Stimulated activated CD8-positive, alpha-beta memory T cell treated with anti-CD3 and anti-CD28 coated beads, Interleukin-7, amount 100 ng/mL, for 48 hours (primary cell): ENCODE results near the gene NEO1.

ENCODE experiments used
- DNase-seq, 2 donors: peaks; one replicate each; pipeline ENCODE4 v3.0.0-alpha.2; 2020; ENCODE audit warnings: low read depth in 1 of 2; ENCODE audit errors: extremely low read depth in 1 of 2

The NEO1 gene

DNA sequence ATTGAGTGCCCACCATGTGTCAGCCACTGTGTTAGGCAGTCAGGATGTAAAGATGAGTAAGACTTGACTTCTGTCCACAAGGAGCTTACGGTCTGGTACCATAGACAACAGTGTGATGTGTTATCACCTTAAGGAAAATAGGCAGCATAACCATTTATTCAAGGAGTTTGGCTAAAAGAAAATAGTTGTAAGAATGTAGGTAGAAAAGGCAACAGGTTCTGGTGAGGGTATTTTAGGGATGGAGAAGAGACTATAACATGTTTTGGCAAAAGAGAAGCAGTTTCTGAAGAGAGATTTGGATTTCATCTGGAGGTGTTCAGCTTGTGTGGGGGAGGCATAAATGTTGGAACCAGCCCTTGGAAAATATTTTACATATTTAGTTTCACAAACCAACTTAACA, 194.6 kb downstream of the NEO1 start:
- DNase-seq = no peak

- no peak for DNase-seq
These were observed 195.1 kb downstream of the NEO1 start for GRCh38 chr15:73247331-73247730.

- DNase-seq = no peak
These were observed 197.2 kb downstream of the NEO1 start for GRCh38 chr15:73249499-73249898.

- DNase-seq = no peak
These were observed 202.3 kb downstream of the NEO1 start for GRCh38 chr15:73254598-73254997.

GRCh38 chr15:73258271-73259108, 206.2 kb downstream of the NEO1 start:
- no peak for DNase-seq

GRCh38 chr15:73264881-73265280, 212.6 kb downstream of the NEO1 start:
- no peak for DNase-seq

GRCh38 chr15:73265536-73266153, 213.4 kb downstream of the NEO1 start:
- DNase-seq = no peak

DNA sequence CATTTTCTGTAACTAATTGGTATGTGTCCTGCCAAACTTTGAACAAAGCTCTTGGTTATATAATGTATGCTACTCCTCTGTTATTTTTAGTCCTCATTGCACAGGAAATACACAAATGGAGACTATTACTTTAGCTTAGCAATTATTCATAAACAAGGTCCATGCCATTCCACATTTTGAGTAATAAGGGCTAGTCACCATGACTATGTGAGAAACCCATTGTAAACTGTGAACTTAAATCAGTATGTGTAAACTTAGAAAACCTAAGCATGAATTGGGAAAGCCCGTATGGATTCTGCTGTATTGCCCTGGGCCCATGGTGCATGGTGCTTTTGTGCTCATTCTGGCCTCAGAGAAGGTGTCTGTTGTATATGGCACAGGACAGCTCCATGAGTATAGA, 216.2 kb downstream of the NEO1 start:
- DNase-seq = no peak

DNA sequence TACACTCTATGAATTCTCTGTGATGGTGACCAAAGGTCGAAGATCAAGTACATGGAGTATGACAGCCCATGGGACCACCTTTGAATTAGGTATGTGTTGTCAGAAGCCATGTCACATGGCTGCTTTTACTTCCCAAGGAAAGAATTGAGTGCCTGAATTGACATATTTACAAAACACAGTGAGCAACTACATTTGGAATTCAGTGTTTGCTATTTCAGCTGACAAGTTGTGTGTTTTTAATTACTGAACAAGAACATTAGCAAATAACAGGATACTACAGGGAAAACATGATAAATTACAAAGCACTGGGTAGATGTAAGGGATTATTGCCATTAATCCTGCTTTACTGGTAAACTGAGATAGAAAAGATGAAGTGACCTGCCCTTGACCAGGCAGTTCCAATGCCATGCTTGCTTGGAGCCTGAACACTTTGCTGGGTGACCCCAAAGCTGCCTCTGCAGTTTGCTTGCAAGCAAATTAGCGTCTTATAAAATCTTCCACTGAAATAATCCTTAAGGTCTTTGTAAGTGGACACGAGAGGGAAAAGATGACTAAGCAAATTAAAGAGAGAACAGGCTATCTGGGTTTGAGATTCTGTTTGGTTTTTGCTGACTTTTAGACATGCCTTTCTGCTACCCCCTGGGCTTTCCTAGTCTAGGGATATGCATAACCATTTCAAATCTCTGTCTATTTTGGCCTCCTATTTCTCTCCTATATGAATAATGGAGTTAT, 218.3 kb downstream of the NEO1 start:
- no peak for DNase-seq

DNA sequence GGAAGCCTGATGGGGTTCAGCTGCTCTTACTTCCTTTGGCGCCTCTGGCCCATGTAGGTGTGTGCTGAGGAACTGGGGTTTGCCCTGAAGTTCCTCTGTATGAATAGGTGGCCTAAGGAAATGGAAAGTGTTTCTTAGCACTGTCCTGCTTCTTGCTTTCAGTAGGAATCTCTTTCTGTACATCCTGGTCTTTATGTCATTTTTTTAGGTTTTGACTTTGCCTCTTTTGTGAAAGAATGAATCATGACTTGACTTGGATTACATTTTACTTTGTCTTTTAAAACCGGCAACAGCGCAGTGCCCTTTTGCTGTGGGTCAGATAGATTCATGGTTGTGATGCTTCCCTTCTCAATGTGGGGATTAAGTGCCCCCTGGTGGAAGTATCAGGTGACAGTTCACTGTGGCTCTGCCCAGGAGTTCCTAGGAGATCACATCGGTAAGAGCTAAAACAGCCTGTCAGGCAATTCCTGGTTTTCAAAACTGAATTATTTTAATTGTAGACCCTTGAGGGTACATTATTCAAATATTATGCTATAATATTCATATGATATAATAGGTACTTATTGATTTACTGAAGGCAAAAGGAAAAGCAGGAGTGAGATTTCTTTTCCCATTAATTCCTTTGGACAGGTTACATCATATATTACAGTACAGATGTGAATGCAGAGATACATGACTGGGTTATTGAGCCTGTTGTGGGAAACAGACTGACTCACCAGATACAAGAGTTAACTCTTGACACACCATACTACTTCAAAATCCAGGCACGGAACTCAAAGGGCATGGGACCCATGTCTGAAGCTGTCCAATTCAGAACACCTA, 221.1 kb downstream of the NEO1 start:
- DNase-seq = peak in 1 of 2 donors; percentile 20

DNA sequence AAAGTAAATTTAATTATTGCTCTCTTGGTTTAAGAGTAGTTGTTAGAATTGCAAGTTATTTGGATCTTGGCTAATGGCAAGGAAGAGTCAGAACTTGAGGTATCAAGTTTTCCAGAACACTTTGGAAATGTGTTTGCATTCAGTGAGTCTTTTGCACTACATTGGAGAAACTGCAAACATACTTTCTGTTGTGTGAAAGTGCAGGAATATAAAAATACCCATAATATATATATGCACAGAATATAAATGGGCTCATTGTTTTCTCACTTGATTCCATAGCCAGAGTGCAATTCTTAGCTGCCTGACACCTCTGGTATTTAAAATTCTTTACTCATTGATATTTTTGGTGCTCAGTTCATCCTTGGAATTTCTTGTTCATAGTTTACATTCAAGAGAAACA, 223.6 kb downstream of the NEO1 start:
- DNase-seq = no peak

GRCh38 chr15:73282567-73283365, 230.5 kb downstream of the NEO1 start:
- DNase-seq = no peak

- no peak for DNase-seq
These were observed 231.2 kb downstream of the NEO1 start for GRCh38 chr15:73283366-73283962.

- no peak for DNase-seq
These were observed 231.9 kb downstream of the NEO1 start for GRCh38 chr15:73284090-73284716.

- no peak for DNase-seq
These were observed 234.0 kb downstream of the NEO1 start for GRCh38 chr15:73286311-73286710.

- DNase-seq = no peak
These were observed 234.8 kb downstream of the NEO1 start for GRCh38 chr15:73287019-73287418.

DNA sequence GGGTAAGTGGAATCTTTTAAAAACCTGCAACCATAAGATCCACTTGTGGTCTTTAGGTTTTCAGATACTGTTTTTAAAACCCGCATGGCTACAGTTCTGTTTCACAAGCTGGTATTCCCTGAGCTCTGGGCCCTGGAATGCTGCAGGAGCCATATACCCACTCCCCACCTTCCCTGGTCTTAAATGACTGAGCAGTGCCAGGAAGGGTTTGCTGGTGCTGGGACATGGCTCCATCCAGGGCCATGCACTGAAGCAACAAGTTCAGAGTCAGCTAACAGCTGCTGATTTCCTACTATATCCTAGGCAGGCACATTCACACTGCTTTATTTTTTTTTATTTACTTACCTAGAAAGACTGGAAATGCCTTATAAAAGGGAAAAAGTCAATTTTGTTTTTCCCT, 239.2 kb downstream of the NEO1 start:
- no peak for DNase-seq

- no peak for DNase-seq
These were observed 241.5 kb downstream of the NEO1 start for GRCh38 chr15:73293773-73294172.

DNA sequence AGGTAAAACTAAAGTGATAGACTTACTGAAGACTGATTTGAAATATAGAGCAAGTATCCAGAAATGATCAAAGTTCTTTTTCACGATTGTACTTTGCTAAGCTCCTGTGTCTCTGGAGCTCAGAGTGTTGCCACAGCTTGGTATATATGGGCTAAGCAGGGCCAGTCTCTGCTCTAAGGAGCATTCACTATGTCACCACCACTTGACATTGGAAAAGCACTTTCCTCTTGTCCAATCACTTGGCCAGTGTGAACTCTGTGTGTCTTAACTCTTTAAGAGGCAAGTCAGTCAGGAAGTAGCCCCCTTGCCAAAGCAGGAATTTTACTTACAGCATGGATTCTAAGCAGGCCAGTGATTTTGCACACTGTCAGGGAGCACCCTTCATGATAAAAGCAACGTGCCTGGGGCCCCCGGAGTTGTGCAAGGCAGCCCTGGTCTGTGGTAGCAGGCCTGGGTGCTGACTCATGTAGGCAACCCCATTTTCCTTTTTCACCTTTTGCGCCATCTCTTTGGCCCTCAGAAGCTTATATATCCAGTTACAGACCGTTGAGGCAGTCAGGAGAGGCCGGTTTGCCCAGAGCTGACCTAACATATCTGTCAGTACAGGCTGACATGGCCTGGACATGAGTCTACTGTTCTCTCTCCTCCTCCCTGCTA, 243.5 kb downstream of the NEO1 start:
- DNase-seq = no peak
